Glomerular visceral epithelial cell (primary cell): ENCODE measurements around the gene BHLHA15.
A peak's percentile ranks its signal among the peaks of the same experiment; 100 is the strongest.

Experiments used
- DNase-seq: peaks from one replicate; pipeline ENCODE4 v3.0.0-alpha.2; 2016; ENCODE audit errors: extremely low spot score

BHLHA15 gene

DNA sequence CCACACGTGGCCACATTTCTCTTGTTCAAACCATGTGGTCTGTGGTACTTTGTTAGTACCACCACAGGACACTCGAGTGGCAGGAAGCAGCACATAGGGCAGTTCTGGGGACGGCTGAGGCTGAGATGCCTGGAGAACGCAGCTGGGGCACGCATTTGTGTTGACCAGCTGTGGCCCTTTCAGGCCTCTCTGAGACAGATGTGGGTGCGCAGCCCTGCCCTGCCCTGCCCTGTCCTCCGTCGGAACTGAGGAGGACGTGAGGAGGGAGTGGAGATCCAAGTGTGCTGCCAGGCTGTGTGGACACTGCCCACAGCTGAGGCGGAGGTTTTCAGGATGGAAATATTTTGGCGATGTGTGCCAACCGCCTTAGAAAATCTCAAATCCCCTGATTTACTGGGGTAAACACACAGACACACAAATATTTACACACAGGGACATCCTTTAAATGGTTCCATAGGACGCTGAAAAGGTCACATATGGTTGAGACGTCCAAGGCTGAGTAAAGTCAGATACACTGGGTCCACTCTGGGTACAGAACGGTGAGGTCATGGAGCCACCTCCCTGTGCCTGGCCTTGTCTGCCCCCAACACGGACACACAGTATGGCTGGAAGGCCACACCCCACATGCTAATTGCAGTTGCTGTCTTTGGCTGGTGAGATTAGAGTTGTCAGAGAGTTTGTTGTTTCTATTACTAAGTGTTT lies 14.8 kb downstream of the BHLHA15 start:
- DNase-seq = no peak

DNA sequence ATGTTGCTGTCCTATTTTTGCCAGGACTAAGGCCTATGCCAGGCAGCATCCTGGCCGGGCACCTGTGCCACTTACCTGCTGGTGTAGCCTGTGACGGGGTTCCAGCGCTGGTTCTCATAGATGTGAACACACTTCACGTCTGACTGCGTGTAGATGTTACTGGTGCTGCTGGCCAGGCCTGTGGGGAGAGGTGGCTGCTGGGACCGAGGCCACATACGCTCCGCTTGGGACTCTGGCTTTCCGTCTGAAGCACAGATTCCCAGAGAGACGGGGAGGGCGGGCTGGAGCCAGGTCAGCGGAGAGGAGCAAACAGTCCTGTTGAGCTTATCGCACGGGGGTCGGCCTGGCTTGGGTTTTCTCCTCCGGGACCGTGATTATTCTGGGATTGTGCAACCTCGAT lies 16.7 kb downstream of the BHLHA15 start:
- no peak for DNase-seq

DNA sequence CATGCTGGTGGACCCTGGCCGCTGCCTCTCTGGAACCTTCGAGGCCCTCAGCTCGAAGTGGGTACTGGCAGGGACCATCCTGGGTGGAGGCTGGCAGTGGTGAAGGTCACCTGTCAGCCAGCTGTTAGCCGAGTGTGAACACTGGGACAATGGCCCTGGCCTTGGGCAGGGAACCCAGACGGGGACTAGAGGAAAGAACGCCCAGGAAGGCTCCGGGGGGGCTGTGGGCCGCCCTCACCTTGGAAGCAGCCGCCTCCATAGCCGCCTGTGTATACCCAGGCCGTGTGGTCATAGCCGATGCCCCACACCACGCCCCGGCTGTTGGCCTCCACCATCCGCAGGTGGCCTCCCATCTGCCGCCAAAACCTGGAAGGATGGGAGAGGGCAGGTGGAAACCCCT lies 17.6 kb downstream of the BHLHA15 start:
- DNase-seq = no peak

DNA sequence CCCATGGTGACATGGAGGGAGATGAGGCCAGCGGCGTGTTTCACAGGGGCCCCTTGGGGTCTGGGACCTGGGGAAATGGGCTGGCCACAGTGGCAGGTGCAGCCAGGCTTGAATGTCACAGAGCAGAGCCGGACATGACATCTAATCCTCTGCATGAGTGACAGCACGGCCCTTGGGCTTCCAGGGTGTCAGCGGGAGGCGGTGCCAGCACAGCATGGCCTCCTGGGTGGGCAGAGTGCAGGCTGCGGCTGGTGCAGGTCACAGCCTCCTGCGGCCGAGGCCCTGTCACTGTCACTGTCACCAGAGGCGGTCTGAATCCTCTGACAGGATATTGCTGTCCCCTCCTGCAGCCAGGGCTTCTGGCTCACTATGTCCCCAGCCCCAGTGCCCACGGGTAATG lies 18.2 kb downstream of the BHLHA15 start:
- DNase-seq = no peak

DNA sequence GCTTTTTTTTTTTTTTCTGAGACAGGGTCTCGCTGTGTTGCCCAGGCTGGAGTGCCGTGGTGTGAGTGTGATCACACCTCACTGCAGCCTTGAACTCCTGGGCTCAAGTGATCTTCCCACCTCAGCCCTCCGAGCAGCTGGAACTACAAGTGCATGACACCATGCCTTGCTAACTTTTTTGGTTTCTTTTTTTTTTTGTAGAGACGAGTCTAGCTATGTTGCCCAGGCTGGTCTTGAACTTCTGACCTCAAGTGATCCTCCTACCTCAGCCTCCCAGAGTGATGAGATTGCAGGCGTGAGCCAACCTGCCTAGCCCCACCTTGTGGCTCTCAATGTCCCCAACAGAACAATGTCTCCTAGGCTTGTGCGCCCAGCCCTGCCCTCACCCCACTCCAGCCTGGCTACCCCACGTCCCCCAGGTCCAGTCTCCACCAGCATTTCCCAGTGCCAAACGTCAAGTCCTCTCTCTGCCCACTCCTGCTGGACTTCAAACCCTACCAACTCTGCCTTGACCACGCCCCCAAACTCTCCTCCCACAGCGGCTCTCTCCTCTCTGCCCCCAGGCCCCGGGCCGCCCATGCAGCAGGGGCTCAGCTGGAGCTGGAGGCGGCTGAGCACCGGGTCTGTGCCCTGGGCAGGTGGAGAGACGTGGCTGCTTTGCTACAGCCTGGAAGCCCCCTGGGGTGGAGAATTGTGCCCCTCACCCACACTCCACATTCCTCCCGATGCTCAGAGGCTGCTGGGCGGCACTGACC lies 18.9 kb downstream of the BHLHA15 start:
- no peak for DNase-seq

DNA sequence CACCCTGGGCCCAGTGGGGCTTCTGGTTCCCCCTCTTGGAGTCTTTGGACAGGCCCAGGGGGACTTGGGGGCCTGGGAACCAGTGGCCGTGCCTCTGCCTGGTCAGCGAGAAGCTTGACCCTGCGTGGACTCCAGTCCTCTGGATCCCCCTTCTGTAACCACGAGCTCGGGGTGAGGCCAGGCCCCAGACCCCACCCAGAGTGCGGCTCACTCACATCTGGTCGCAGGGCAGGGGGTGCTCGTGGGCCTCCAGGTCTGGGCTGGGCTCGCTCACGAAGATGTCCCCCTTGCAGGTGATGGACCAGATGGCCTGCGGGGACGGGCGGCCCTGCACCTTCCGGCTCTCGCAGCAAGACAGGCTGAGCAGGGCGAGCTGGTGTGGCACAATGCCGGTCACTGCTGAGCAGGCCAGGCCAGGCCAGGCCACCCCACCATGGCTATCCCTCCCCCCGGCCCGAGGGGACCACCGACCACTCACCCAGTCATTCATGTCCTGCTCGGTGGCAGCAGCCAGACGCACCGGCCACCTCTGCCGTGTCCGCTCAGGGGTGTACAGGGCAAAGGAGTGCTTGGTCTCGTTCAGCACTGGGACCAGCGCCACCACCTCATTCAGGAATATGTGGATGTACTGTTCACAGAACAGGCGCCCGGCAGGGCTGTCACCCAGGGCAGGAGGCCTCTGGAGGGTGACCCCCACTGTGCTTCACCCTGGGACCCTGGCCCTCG lies 19.7 kb downstream of the BHLHA15 start:
- no peak for DNase-seq

DNA sequence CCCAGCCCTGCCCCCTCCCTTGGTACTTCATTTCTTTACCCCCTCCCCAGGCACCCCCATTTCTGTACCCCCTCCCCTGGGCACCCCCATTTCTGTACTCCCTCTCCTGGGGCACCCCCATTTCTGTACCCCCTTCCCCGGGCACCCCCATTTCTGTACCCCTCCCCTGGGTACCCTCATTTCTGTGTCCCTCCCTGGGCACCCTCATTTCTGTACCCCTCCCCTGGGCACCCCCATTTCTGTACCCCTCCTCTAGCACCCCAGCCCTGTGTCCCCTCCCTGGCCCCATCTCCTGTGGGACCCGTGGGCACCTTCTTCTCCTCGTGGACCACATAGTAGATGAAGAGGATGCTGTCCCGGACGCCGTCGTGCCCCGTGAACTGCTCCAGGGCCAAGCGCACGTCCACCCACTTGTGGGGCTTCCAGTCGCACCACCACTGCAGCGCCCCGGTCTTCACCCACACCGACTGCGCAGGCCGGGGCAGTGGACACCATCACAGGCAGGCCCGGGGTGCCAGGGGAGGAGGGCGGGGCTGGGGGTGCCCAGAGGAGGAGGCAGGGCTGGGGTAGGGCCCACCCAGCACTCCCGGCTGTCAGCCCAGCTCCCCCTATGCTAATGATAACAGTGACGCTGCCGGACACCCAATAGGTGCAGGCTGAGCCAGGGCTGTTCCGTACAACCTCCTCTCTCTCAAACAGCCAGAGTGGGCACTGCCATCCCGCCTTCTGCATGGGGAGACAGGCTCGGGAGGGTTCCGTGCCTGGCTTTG lies 20.4 kb downstream of the BHLHA15 start:
- DNase-seq = no peak

DNA sequence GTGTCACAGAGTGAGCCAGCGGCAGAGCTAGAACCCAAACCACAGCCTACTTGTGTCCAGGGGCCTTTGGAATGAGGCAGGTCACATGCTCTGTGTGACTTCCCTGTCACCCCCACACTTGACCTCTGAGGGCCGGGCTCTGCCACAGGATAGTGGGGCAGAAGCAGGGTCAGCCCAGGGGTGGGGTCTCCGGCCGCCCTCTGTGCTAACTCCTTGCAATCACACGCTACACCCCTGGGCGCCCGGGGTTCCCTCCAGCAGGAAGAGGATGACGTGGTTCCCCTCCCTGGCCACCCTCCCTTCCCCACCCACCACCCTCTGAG lies 21.0 kb downstream of the BHLHA15 start:
- no peak for DNase-seq

DNA sequence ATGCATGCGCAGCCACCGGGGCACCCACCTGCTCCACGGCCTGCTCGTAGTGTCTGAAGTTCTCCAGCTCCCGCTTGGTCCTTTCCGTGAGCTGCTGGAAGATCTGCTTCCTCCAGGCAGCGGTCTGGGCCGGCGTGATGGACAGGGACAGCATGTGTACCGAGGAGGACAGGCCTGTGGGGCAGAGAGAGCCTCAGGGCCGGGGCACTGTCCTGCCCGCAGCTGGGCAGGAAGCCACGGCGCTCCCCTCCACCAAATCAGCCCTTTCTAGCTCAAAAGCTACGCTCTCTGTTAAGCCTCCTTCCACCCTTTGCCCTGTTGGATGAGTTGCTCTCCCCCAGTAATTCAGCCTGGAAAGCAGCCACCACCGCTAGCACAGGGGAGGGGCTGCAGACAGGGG lies 21.6 kb downstream of the BHLHA15 start:
- DNase-seq = no peak

DNA sequence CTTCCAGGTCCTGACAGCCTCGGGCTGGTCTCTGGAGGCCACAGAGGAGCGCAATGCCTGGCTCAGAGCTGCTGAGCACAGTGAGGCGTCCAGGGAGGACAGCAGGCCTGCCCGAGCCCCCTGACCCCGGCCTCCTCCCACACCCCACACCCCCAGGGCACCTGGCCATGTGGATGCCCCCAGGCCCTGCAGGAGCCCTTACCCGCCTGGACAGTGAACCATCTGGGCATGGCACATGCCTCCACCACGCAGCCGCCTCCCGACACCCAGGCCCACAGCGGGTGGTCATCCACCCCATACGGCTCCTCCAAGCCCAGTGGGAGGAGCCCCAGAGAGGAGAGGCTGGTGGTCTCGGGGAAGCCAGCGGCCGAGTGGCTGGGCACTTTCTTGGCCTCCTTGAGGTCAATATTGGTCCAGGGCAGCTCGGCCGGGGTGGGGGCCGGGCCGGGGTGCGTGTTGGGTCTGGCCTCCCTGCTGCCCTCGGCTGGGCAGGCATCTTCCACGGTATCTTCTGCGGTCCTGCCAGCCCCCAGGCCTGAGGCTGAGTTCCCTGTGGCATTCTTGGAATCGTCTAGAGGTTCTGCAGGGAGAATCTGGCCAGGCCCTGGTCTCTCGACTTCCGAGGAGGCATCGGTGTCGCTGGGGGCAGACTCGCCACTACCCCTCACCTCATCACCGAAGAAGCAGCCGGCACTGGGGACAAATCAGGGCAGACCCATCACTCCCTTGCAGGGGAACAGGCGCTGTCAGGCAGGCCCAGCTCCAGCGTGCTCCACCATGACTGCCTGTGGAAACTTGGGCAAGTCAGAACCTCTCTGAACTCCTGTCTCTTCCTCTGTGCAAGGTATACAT lies 22.2 kb downstream of the BHLHA15 start:
- no peak for DNase-seq

DNA sequence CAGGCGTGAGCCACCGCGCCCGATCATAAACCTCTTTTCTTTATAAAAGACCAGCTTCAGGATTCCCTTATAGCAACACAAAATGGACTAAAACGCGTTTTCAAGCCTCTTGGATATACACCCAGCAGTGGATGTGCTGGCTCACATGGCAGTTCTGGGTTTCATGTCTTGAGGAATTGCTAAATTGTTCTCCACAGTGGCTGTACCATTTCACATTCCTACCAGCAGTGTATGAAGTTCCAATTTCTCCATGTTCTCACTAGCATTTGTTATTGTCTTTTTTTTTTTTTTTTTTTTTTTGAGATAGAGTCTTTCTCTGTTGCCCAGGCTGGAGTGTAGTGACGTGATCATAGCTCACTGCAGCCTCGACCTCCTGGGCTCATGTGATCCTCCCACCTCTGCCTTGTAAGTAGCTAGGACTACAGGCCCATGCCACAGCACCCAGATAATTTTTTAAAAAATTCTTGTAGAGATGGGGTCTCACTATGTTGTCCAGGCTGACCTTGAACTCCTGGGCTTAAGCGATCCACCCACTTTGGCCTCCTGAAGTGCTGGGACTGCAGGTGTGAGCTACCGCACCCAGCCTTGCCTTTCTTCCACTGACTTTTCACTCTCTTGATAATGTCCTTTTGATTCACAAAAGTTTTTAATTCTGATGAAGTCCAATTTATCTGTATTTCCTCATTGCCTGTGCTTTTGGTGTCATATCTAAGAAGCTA lies 23.3 kb downstream of the BHLHA15 start:
- no peak for DNase-seq

DNA sequence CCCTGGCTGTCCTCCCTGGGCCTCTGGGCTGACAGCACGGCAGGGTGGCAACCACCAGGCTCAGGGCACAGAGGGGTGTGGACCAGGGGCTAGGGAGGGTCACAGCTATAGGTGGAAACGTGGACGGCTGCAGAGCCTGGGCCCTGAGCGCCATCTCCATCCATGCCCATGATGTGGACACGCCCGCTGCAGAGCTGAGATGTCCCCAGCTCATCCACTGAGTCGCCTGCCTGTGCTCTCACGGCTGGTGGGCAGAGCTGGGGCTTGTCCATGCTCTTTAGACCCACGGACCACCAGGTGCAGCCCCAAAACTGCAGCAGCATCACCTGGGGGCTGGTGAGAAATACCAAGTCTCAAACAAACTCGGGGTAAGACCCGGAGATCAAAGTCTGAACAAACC lies 24.7 kb downstream of the BHLHA15 start:
- DNase-seq = no peak

DNA sequence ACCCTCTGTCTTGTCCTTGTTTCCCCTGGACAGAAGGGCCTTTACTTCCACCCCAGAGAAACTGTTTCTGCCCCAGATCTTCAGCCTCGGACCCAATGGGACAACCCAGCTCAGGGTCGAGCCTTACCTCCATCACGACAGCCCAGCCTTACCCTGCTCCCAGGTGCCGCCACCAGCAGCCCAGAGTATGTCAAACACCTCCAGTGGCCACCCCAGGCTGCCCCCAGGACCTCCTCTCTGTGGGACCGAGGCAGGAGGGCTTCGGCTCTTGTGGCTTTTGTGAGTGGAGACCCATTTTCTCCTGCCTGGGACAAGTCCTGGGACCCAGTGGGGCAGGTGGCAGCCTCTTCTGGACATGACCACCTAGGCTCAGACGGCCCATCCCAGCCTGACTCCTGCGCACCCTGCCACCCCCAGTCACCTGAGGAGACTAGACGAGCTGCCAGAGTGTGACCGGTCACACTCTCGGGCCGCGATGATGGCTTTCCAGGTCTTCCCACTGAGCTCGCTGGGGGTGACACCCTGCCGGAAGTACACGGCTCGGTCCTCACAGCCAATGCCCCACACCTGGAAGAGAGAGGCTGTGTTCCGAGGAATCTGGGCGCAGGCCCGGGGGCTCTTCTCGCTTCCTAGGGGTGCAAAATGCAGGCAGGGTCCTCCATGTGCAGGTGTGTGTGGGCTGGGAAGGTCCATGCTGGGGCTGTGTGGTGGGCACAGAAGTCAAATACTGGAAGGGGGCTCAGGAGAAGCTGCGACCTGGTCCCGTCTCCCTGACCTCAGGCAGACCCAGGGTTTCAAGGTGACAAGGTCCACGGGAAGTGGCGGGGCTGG lies 25.3 kb downstream of the BHLHA15 start:
- no peak for DNase-seq

DNA sequence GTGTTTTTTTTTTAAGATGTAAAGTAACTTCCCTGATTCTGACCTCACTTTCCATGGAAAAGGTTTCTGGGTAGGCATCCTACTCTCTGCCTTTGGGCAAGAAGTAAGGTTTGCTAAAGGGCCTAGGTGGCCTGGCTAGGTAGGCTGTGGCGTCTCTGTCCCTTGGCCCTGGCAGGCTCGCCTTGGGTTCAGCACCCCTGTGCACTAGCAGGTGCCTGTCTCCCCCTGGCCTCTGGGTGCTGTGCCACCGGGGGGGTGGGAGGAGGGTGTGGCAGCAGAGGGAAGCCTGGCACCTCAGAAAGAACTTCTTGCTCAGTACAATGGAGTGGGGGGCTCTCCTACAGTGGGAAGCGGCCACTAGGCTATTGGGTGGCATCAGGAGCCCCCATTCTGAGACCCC lies 26.8 kb downstream of the BHLHA15 start:
- DNase-seq = no peak

DNA sequence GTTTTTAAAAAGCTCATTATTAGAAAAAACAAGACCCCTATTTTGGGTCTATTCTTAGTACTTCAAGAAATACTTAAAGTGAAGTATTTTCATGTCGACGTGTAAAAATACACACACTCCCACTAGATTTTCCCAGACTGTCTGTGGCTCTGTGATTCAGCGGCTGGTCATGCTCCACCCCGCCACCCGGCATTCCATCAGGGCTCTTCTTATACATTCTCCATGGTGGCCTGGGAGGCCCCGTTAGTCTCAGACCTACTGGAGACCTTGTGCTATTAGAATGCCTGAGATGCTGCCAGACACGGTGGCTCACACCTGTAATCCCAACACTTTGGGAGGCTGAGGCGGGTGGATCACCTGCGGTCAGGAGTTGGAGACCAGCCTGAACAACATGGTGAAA lies 27.7 kb downstream of the BHLHA15 start:
- DNase-seq = peak; percentile 74

DNA sequence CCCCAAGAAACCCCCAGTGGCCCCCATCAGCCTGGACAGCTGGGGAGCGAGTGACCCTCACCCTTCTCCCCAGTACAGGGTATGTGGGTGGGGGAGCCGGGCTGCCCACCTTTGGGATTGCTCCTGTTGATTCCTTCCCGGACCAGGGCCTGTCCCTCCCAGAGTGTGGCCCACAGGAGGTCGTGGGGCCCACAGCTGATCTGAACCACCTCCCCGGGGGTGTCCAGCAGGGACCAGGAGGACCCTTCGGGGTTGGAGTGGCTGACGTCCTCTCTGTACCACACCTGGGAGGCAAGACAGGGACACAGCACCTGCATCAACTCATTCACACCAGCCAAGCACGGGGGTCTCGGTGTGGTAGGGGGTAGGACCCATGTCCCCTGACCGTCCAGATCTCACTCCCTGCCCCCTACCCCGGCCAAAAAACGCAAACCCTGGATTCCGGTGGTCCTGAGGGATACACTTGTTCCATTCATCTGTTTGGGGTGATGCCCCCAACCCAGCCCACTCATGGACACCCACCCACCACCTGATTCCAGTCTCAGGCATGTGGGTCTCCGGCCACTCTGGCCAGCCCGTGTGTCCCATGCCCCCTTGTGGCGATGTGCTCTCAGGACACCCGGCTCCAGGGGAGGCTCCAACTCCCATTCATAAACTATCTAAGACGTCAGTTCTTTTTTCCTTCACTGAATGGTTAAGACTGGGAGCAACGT lies 29.9 kb downstream of the BHLHA15 start:
- peak; percentile 25 for DNase-seq

DNA sequence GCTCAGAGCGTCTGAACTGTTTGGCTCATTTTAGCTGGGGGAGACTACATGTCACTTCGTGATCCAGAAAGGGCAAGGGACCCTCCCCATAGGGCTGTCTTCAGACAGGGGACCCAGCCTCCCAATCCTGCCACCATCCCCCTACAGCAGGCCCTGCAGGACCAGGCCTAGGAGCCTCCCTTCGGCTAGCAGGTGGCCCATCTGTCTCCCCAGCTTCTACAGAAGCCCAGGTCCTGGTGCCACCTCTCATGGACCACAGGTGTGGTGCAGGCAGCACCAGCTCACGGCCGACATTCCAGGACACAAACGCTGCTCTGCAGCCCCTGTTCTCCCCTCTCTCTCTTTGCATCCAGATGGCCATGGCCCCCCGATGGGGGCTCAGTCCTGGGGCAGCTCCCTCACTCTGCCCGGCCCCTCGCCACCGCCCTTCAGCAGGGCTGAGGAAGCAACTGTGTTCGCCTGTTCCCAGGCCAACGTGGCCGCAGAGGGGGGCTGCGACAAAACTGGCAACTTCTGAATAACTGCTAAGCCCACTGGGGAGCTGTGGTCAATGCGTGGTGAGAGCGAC lies 30.5 kb downstream of the BHLHA15 start:
- no peak for DNase-seq

DNA sequence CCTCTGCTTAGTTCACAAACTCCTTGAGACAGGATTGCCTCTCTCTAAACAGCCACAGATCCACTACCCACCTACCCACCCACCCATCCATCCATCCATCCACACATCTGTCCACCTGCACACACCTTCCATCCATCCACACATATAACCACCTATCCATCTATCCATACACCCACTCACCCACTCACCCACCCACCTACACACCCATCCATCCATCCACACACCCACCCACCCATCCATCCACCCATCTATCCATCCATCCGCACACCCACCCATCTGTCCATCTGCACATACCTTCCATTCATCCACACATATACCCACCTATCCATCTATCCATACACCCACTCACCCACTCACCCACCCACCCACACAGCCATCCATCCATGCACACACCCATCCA lies 31.1 kb downstream of the BHLHA15 start:
- no peak for DNase-seq

DNA sequence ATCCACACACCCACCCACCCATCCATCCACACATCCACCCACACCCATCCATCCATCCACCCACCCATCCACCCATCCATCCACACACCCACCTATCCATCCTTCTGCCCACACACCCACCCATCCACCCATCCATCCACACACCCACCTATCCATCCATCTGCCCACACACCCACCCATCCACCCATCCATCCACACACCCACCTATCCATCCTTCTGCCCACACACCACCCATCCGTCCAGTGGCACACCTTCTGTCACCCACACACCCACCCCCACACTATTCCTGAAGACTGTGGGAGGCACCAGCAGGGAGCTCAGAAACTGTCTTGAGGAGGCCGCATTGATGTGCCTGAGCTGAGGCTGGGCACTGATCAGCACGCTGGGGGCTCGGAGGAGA lies 31.7 kb downstream of the BHLHA15 start:
- no peak for DNase-seq
